ENCODE results near the gene WIPF3. TPM values are rescaled to one million over a fixed set of nuclear protein-coding genes. Genes with fewer than 3 reads are reported as not detected.

WIPF3 gene
- total and polyA plus RNA-seq, 4 donors = 0.10 to 0.23 (median 0.14) TPM; not detected in 1

GRCh38 chr7:29892231-29892630 lies 85.9 kb downstream of the WIPF3 start:
- WGBS = 94% methylated on average over 5 of the region's 5 CpGs
- no peaks in the 10 kb centered on the region for H3K27me3 ChIP-seq (ENCODE audit: control insufficient read depth in 4 of 4, insufficient read depth in 4 of 4, low read length in 3 of 4)
- no peak for TF ChIP-seq SP1 (IDR thresholded peaks at IDR 0.05)
- TF ChIP-seq MAX (IDR thresholded peaks at IDR 0.05) = no peak
- TF ChIP-seq RXRA (IDR thresholded peaks at IDR 0.05) = no peak
- peaks cover 0 to 5% (median 0%) of the 10 kb centered on the region in 4 donors for H3K9me3 ChIP-seq (ENCODE audit: control insufficient read depth in 4 of 4, low read length in 3 of 4)
- H3K9ac ChIP-seq (ENCODE audit: low read depth in 1 of 2, low read length in 2 of 2) = no peak overlapping the region
- H3K4me1 ChIP-seq (ENCODE audit: control insufficient read depth in 4 of 4, insufficient read depth in 4 of 4, low read length in 3 of 4) = no peaks in the 10 kb centered on the region
- no peak for DNase-seq (ENCODE audit: low spot score)
- H3K36me3 ChIP-seq (ENCODE audit: control insufficient read depth in 4 of 4, insufficient read depth in 3 of 4, low read depth in 1 of 4, low read length in 3 of 4) = no peaks in the 10 kb centered on the region
- H3K27ac ChIP-seq (ENCODE audit: low read depth in 1 of 2, low read length in 2 of 2) = no peak overlapping the region
- H3K4me3 ChIP-seq (ENCODE audit: low read depth in 1 of 3, low read length in 3 of 3) = no peak overlapping the region

GRCh38 chr7:29893351-29893965 lies 87.2 kb downstream of the WIPF3 start:
- H3K36me3 ChIP-seq (ENCODE audit: control insufficient read depth in 4 of 4, insufficient read depth in 3 of 4, low read depth in 1 of 4, low read length in 3 of 4) = no peaks in the 10 kb centered on the region

GRCh38 chr7:29894256-29894655 lies 87.9 kb downstream of the WIPF3 start:
- WGBS = 87% methylated on average over 2 of the region's 2 CpGs
- Histone ChIP-seq H3K9me3 (ENCODE audit: control insufficient read depth in 4 of 4, low read length in 3 of 4) (peaks cover 0 to 5% (median under 1%) of the 10 kb centered on the region in 4 donors), H3K4me1 (ENCODE audit: control insufficient read depth in 4 of 4, insufficient read depth in 4 of 4, low read length in 3 of 4) (no peaks in the 10 kb centered on the region), H3K27me3 (ENCODE audit: control insufficient read depth in 4 of 4, insufficient read depth in 4 of 4, low read length in 3 of 4) (peaks cover 0 to 3% (median 0%) of the 10 kb centered on the region in 4 donors), H3K36me3 (ENCODE audit: control insufficient read depth in 4 of 4, insufficient read depth in 3 of 4, low read depth in 1 of 4, low read length in 3 of 4) (no peaks in the 10 kb centered on the region), H3K4me3 (ENCODE audit: low read depth in 1 of 3, low read length in 3 of 3) (no peak overlapping the region), H3K9ac (ENCODE audit: low read depth in 1 of 2, low read length in 2 of 2) (no peak overlapping the region), H3K27ac (ENCODE audit: low read depth in 1 of 2, low read length in 2 of 2) (no peak overlapping the region)
- no peak for DNase-seq (ENCODE audit: low spot score)
- TF ChIP-seq REST (IDR thresholded peaks at IDR 0.05) = no peak
- TF ChIP-seq TAF1 (conservative IDR thresholded peaks at IDR 0.05) = no peak
- no peak for TF ChIP-seq HNF4G (IDR thresholded peaks at IDR 0.05)
- TF ChIP-seq RXRA (IDR thresholded peaks at IDR 0.05) = no peak
- no peak for TF ChIP-seq ATF3 (IDR thresholded peaks at IDR 0.05)
- TF ChIP-seq EGR1 (IDR thresholded peaks at IDR 0.05; ENCODE audit: low read depth in 2 of 2) = no peak
- TF ChIP-seq MAX (IDR thresholded peaks at IDR 0.05) = no peak
- TF ChIP-seq HNF4A (conservative IDR thresholded peaks at IDR 0.05) = no peak

More at GRCh38 chr7:29893351-29893965, 87.2 kb downstream of the WIPF3 start:
- no peak for TF ChIP-seq SP1 (IDR thresholded peaks at IDR 0.05)
- TF ChIP-seq FOXA1 (IDR thresholded peaks at IDR 0.05) = no peak
- no peak for TF ChIP-seq MAX (IDR thresholded peaks at IDR 0.05)
- no peak for TF ChIP-seq YY1 (IDR thresholded peaks at IDR 0.05)
- TF ChIP-seq REST (IDR thresholded peaks at IDR 0.05) = no peak
- DNase-seq (ENCODE audit: low spot score) = no peak
- WGBS = 85% methylated on average over 6 of the region's 6 CpGs
- no peak overlapping the region for H3K9ac ChIP-seq (ENCODE audit: low read depth in 1 of 2, low read length in 2 of 2)
- no peak overlapping the region for H3K4me3 ChIP-seq (ENCODE audit: low read depth in 1 of 3, low read length in 3 of 3)
- peaks cover 0 to 5% (median under 1%) of the 10 kb centered on the region in 4 donors for H3K9me3 ChIP-seq (ENCODE audit: control insufficient read depth in 4 of 4, low read length in 3 of 4)
- H3K27ac ChIP-seq (ENCODE audit: low read depth in 1 of 2, low read length in 2 of 2) = no peak overlapping the region
- H3K27me3 ChIP-seq (ENCODE audit: control insufficient read depth in 4 of 4, insufficient read depth in 4 of 4, low read length in 3 of 4) = no peaks in the 10 kb centered on the region
- H3K4me1 ChIP-seq (ENCODE audit: control insufficient read depth in 4 of 4, insufficient read depth in 4 of 4, low read length in 3 of 4) = no peaks in the 10 kb centered on the region

Data from liver (tissue), 9 donors.